AG08396 (cell line): ENCODE results near the gene REPS1.

Source experiments
- DNase-seq: peaks from one replicate; pipeline ENCODE4 v3.0.0; 2012; ENCODE audit warnings: low spot score, mixed read lengths

REPS1 gene

DNA sequence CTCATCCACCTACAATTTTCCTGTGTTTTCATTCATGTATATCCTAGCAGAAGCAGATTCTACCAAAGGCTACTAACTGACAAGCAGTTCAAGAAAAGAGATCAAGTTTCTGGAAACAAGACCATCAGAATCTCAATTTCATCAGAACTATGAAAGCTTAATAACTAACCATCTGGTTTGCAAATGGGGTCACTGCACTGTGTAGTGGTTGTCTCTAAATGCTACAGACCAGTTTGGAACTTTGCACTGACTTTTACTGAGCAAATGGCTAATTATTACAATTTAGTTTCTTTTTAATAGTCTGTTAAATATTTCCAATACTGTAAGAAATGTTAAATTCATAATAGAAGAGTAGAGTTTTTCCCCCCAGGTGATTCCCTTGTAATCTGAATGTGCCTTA is 64.5 kb downstream of the REPS1 start:
- no peak for DNase-seq

DNA sequence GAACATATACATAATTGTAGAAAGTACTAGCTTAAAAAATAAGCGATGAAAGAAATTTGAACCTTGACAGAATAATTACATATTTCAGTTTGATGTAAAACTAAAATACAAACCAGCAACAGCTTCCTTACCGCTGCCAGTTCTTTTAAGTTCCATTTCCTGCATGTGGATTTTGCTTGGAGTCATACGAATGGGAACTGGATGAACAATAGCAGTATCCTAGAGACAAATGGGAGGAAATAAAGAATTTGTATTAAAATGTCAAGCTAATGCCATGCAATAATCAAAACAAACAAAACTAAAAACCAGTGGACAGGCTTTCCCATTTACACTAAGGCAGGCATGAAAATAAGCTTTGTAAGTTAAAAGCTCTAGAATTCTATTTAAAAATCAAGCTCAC is 67.1 kb downstream of the REPS1 start:
- DNase-seq: no peak

DNA sequence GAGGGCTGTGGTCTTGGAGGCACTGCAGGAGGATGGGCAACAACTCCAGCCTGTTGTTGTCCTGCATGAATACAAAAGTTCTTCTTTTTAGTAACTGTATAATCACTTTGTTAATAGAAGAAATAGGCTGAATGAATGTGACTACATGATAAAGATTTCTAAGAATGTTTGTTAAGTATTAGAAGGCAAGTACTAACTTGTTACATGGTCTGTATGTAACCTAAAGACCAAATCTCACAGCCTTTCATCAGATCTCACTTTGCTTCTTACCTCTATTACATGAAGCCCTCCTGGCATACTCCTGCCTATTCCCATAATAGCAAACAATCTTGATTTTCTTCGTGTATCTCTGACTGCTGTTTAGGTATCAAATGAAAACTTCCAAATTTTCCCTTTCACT is 73.4 kb downstream of the REPS1 start:
- no peak for DNase-seq

DNA sequence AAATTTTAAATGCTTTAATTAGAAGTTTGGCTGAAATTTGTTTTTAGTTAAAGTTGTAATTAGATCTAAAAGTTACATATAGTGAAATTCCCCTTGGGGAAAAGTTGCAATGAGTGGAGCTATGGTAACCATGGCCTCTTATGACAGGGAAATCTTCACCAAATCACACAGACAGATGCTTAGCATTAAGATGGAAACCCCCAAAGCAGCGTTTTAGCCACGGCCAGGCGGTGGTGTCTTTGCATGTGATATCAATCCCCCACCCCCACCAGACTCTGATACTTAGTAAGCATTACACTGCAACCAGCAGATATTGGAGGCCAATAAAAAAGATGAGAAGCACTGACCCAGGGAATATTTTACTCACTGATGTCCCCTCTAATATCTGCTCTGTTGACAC is 75.7 kb downstream of the REPS1 start:
- DNase-seq: no peak

DNA sequence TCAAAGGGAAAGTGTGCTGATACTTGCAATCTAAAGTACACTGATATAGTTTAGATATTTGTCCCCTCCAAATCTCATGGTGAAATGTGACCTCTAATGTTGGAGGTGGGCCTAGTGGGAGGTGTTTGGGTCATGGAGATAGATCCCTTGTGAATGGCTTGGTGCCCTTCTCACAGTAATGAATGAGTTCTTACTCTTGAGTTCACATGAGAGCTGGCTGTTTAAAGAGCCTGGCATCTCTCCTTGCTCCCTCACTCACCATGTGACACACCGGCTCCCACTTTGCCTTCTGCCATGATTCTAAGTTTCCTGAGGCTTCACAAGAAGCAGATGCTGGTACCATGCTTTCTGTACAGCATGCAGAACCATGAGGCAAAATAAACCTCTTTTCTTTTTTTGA is 78.1 kb downstream of the REPS1 start:
- no peak for DNase-seq

DNA sequence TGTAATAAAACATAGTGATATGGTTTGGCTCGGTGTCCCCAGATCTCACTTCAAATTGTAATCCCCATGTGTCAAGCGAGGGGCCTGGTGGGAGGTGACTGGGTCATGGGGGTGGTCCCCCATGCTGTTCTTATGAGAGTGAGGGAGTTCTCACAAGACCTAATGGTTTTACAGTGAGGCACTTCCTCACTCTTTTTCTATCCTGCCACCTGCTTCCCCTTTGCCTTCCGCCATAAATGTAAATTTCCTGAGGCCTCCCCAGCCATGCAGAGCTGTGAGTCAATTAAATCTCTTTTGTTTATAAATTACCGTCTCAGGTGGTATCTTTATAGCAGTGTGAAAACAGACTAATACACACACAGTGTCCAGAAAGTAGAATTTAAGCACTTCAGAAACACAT is 78.5 kb downstream of the REPS1 start:
- DNase-seq: no peak

DNA sequence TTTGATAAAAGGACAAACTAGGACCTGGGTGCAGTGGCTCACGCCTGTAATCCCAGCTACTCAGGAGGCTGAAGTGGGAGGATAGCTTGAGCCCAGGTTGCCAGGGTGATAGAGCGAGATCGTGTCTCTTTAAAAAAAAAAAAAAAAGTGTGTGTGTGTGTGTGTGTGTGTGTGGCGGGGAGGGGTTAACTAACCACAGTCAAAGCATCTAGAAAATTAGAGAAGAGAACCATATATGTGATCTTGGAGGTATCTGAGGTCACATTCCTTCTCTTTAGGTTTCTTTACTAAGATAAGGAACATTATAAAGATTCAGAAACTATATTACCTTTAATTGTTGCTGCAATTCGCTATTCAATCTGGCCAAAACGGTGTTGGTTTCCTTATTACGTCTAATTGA is 80.9 kb downstream of the REPS1 start:
- DNase-seq: no peak

DNA sequence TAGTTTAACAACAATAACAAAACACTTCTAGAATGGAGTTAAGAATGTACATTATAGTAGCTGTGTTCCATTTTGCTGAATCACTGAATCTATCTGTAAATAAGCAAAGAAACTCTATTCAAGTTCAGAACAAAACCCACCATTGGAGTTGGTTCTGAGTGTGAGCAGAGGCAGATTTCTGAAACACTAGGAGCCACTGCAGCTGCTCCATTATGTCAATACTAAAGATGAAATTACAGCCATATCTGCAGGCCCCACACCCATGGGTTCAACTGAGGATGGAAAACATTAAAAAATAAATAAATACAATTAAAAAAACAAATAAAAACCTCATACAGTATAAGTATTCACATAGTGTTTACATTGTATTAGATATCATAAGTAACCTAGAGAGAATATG is 91.0 kb downstream of the REPS1 start:
- DNase-seq: no peak

DNA sequence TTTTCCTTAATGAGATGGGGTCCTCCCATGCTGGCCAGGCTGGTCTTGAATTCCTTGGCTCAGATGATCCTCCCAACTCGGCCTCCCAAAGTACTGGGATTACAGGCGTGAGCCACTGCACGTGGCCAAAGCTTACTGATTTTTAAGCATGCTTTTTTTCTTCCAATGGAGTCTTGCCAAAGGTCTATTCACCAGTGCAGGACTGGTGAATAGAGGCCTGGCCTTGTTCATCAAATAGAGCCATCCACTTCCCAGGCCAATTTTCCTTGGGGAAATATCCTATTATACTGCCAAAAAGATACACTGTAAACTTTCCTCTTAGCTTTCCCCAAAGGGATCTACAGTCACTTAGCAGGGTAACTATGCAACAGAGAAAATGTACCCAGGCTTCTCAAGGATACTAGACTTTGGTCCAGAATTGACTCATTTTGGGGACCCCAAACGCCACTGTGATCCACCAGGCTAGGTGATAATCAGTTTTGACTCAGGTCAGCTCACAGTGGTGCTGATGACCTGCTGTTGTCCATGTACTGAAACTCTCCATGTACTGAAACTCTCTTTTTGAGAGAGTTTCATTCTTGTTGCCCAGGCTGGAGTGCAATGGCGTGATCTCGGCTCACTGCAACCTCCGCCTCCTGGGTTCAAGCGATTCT is 91.8 kb downstream of the REPS1 start:
- DNase-seq: no peak

DNA sequence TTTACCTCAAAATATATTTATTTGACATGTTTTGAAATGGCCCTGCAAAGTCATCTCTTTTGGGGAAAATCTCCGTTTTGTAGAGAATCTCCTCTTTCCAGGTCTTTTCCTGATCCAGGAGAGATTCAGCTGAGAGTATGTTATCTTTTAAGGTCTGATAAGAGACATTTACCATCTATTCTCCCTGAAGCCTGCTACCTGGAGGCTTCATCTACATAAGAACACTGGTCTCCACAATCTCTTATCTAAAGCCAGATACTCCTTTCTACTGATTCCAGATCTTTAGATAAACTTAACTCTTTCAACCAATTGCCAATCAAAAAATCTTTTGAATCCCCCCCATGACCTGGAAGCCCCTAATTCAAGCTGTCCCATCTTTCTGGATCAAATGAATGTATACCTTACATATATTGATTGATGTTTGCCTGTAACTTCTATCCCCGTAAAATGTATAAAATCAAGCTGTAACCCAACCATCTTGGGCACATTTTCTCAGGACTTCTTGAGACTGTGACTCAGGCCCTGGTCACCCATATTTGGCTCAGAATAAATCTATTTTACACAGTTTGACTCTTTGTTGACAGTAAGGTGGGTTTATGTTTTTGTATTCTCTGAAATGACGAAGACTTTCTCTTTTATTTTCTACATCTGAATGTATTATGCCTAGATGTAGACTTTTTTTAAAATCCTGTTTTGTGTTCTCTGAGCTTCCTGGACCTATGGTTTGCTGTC is 96.6 kb downstream of the REPS1 start:
- no peak for DNase-seq

DNA sequence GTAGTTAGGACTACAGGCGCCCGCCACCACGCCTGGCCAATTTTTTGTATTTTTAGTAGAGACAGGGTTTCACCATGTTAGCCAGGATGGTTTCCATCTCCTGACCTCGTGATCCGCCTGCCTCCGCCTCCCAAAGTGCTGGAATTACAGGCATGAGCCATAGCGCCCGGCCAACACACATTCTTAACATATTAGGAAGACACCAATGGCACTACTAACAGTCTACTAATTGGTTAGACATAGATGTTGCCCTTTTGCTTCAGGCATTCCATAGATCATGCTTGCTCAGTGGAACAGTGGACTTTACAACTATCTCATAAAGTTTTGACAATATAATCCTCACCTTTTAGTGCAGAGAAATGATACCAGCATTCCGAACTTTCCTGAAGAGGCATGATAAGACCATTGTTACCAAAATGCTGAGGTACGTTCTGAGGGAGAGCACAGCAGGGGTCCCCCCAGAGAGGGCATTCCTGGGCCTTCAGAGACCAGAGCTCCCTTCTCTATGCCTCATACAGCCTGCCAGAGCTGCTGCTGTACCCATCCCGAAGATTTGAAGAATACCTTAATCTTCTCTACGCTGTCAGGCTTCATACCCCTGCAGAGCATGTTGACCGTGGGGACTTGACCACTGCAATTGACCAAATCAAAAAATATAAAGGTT is 102.8 kb downstream of the REPS1 start:
- DNase-seq: no peak

DNA sequence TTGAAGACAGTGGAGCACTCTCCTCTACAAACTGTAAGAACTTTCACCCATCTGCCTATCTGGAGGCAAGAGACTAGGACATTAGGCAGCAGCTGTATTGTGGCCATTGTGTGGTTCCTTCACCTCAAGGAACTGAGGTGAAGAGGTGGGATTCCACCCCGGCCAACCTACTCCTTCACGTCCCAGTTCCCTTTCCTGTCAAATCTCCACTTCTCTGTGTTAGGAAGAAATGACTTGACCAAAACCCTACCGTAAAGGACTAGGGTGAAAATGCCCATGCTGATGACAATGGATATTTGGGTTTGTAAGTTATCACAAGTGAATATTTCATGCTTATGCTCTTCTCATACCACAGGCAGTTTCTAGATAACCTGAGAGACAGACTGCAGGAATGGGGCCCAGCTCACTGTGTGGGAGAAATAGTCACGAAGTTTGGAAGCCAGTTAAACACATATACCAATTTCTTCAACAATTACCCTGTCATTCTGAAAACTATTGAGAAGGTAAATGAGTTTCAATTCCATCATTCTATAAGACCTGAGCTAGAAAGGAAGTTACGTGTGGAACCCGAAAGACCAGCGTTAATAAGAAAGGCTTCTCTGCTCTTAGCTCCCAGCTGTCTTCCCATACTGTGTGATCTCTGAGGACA is 105.6 kb downstream of the REPS1 start:
- no peak for DNase-seq

DNA sequence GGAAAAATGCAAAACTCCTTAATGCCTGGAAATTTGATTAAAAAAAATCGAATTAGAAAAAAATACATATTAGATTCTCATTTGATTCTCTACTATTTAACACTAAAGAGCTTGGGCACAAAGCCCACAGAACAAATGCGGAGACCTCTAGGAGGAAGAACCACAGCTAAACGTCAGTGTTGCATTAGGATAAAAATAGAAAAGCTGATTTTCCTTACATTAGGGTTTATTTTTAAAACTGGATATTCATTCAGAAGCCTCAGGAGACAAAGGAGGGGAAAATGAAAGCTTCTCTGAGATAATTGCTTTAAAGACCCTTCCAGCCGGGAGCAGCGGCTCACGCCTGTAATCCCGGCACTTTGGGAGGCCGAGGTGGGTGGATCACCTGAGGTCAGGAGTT is 114.9 kb downstream of the REPS1 start:
- DNase-seq: no peak

DNA sequence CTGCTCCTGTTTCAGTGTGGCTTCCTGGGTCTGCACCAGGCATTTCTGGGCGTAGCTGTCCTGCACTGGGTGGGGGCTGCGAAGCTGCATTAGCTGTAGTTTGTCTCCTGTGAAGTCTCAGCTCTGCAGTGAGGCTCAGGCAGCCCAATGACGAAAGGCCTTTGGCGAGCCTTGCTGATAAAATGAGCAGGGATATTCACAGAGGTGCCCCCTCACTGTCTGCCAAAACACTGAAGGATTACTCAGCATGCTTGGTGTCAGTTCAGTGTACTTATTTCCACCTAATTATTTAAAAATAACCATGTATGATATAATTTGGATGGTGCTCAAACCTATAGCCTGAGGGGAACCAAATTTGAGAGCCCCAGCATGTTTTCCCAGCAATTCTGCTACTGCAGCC is 118.7 kb downstream of the REPS1 start:
- DNase-seq: no peak

DNA sequence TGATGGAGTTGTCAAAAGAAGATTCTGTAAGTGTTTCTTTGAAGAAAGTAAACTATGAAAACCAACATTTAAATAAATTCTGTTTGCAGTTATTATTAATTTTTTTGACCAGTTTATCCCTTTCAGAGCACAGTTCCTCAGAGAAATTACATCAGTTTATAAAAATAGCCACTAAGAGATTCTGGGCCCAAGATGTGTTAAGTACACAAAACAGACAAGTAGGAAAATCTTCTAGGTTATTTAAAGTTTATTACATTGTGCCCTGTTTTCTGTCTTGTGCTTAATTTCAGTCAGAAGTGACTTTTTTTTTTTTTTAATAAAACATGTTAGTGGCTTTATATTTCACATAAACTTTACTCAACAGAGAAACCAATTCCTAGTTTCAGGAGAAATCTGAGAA is 119.9 kb downstream of the REPS1 start:
- DNase-seq: no peak

DNA sequence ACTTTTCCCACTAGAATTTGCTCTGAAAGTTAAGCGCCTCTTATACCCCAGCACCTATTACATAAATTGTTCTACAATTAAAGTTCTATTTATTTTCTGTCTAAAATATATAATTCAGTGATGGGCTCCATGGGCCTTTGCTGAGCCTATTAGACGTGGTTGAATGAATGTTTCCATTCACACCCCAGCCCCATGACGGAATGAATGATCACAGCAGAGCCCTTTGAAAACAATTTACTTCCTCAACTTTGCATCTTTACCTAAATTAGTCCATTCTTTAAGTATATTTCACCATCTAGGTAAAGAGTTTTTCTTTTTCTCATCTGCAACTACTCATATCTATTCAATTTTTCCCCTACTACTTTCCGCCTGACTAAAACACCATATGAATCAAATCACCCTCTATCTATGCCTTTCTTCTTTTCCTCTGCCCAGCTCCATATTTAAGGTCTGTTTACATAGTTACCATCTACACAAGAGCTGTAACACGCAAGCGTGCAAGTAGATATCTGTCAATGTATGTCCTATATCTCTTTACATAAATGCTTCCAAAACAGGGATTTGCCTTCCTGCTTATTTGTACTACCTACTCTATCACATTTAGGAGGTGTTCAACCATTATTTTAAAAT is 122.5 kb downstream of the REPS1 start:
- no peak for DNase-seq

DNA sequence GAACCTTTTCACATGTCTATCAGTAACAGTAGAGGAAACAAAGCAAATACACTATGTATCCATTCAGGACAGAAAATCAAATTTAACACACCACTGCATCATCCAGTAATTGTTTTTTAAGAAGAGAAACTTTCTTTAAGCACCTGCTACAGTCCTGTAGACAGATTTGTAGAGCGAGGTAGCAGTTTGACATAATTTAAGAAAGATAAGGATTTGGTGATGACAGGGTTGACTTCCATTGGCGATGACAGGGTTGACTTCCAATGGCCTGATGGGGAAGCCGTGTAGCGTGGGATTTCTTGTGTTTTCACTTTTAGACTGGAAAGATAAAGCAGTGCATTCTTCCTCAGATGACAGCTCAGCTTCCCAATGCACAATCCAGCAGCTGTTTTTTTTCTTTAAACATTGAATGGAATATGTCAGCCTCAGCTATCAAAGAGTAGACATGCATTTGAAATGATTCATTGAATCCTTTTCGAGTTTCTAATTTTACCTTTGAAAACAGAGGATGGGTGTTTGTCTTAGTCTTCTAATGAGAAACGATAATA is 123.6 kb downstream of the REPS1 start:
- no peak for DNase-seq

DNA sequence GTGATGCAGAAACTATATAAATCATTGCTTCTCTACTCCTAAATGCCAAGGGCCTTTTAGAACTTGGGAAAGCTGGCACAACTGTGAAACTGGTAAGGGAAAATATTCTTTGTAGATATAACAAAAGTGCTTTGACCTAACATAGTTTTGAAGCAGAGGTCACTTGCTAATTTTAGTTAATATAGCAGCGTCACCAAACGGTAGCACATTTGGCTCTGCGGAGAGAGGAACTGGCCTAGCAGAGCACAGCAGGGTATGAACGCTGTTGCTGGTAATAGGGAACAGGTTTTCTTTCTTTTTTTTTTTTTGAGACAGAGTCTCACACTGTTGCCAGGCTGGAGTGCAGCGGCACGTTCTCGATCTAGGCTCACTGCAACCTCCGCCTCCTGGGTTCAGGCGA is 124.7 kb downstream of the REPS1 start:
- DNase-seq: no peak

DNA sequence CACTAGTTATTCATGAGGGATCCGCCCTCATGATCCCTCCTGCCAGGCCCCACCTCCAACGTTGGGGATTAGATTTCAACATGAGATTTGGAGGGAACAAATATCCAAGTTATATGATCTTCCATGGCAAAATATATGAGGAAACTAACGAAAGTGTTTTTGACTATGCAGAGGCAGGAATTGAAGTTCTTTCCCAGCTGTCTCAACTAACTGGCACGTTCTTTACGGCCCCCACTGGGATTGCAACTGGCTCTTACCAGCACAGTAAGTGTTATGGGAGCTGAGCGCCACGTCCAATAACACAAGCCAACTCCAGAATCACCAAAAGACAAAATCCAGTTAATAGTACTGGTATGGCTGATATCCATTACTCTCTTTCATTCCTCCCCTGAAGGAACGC is 125.6 kb downstream of the REPS1 start:
- no peak for DNase-seq

DNA sequence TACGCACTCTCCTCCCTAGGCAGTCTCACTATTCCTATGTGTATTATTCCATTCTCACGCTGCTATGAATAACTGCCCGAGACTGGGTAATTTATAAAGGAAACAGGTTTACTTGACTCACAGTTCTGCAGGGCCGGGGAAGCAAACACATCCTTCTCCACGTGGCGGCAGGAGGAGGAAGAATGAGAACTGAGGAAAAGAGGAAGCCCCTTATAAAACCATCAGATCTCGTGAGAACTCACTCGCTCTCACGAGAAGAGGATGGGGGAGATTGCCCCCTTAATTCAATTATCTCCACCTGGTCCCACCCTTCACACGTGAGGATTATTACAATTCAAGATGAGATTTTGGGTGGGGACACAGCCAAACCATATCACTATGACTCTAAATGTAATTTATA is 130.3 kb downstream of the REPS1 start:
- DNase-seq: no peak

DNA sequence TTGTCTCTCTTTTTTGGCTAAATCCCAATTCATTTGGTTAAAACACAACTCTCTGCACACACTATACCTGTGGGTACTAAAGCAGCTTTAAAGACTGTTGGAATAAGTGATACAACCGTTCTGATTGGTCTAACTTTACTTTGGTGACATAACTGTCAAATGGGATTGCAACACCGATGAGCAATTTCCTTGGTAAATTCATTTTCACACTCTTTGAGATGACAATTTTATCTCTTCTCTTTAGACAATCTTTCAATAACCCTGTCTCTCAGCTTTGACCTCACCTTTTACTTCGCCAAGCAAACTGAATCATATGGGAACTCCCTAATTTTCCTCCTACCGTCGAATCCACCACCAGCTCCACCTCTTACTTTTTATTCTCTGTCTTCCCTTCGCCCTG is 131.4 kb downstream of the REPS1 start:
- DNase-seq: no peak
